ENCODE data around the gene PIP5K1B.

GRCh38 chr9:68951879-68952659, 247.0 kb downstream of the PIP5K1B start:
- TF ChIP-seq, protein P1, sequence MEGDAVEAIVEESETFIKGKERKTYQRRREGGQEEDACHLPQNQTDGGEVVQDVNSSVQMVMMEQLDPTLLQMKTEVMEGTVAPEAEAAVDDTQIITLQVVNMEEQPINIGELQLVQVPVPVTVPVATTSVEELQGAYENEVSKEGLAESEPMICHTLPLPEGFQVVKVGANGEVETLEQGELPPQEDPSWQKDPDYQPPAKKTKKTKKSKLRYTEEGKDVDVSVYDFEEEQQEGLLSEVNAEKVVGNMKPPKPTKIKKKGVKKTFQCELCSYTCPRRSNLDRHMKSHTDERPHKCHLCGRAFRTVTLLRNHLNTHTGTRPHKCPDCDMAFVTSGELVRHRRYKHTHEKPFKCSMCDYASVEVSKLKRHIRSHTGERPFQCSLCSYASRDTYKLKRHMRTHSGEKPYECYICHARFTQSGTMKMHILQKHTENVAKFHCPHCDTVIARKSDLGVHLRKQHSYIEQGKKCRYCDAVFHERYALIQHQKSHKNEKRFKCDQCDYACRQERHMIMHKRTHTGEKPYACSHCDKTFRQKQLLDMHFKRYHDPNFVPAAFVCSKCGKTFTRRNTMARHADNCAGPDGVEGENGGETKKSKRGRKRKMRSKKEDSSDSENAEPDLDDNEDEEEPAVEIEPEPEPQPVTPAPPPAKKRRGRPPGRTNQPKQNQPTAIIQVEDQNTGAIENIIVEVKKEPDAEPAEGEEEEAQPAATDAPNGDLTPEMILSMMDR (IDR thresholded peaks at IDR 0.05) = no peak
- TF ChIP-seq EP300 (IDR thresholded peaks at IDR 0.05) = no peak
- TF ChIP-seq POLR2AphosphoS5 (IDR thresholded peaks at IDR 0.05) = no peak
